Spinal cord (tissue), 10 donors: ENCODE data around the gene PFN2. TPM values are rescaled to one million over a fixed set of nuclear protein-coding genes. Genes with fewer than 3 reads are reported as not detected.
A peak's percentile ranks its signal among the peaks of the same experiment; 100 is the strongest.

Source experiments
- DNase-seq, 6 donors: peaks; one replicate each; pipeline versions ENCODE4 v3.0.0 to v3.0.0-alpha.2; 2013 to 2015; ENCODE audit warnings: low spot score in 6 of 6, low read depth in 4 of 6
- H3K27ac ChIP-seq: one replicate; pipeline ENCODE4 v1.5.1; 2013; ENCODE audit warnings: low read depth, low read length, control low read depth
- H3K27me3 ChIP-seq: one replicate; pipeline ENCODE4 v1.6.1; 2013; ENCODE audit warnings: low read length; ENCODE audit not compliant: control insufficient read depth, insufficient read depth
- H3K36me3 ChIP-seq: one replicate; pipeline ENCODE4 v1.6.1; 2013; ENCODE audit warnings: low read length; ENCODE audit not compliant: control insufficient read depth, insufficient read depth
- H3K4me1 ChIP-seq: one replicate; pipeline ENCODE4 v1.6.1; 2013; ENCODE audit warnings: low read length; ENCODE audit not compliant: control insufficient read depth, insufficient read depth
- H3K4me3 ChIP-seq: one replicate; pipeline ENCODE4 v1.5.1; 2013; ENCODE audit warnings: low read depth, low read length, control low read depth
- H3K9me3 ChIP-seq: one replicate; pipeline ENCODE4 v1.6.1; 2013; ENCODE audit warnings: low read length; ENCODE audit not compliant: control insufficient read depth, insufficient read depth
- WGBS: methylation state at CpG from one replicate; pipeline ENCODE4 v1.1.5; 2013; ENCODE audit warnings: missing lambda C conversion rate; ENCODE audit not compliant: insufficient coverage; 5-methylcytosine and 5-hydroxymethylcytosine counted together
- polyA plus RNA-seq, 2 donors: library from polyadenylated mRNA; unstranded; fragments of 120-200 nt; gene quantifications; one replicate each; pipeline ENCODE4 v1.2.1, GENCODE V29; 2013; ENCODE audit not compliant: insufficient read length in 2 of 2
- small RNA-seq: library from RNA; depleted of rRNA; stranded (forward); fragments of <200 nt; gene quantifications from one replicate; pipeline ENCODE3, GENCODE V24; 2014; ENCODE audit warnings: low replicate concordance
- total RNA-seq, 2 donors: library from RNA; depleted of rRNA in 1 of 2; stranded (reverse); fragments of 120-200 nt in 1 of 2; fragments of >200 nt in 1 of 2; gene quantifications; one replicate each; pipeline versions ENCODE4 v1.2.3 to v1.2.4, GENCODE V29; 2013 to 2014
- donor health status: healthy.

PFN2 gene
- total and polyA plus RNA-seq, 4 donors = 220 to 820 (median 589) TPM

DNA sequence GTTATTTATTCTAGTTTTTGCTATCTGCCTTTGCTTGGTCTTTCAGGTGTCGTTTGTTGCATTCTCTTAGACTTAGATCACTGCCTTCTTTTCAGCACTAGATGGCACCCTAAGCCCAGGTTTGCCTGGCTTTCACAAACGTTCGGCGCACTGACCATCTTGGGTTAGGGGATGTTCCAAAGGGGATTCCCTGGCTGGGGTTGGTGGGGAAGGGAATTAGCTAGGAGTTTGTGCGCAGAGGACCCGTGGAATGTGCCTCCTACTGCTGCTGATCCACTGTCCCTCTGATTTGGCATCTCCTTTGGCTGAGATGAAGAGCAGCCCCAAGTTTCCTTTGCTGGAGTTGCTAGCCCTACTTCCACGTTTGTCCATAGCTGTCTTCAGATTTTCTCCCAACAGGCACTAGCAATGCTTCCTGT, 33.9 kb downstream of the PFN2 start:
- Histone ChIP-seq H3K4me1 (no peaks in the 10 kb centered on the region), H3K36me3 (peaks cover 2% of the 10 kb centered on the region), H3K9me3 (peaks cover 5% of the 10 kb centered on the region), H3K4me3 (no peak overlapping the region), H3K27ac (no peak overlapping the region), H3K27me3 (no peaks in the 10 kb centered on the region)
- WGBS = 32% methylated on average over 6 of the region's 7 CpGs
- DNase-seq = peak in 5 of 6 donors; percentile 17 to 78 (median 39)

DNA sequence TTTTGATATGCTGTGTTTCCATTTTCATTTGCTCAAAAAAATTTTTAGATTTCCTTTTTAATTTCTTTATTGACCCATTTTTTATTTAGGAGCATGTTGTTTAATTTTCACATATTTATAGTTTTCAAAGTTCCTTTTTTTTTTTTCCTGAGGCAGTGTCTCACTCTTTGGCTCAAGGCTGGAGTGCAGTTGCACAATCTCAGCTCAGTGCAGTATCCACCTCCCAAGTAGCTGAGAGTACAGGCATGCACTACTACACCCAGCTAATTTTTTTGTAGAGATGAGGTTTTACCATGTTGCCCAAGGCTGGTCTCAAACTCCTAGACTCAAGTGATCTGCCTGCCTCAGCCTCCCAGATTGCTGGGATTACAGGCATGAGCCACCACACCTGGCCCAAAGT, 36.2 kb downstream of the PFN2 start:
- no peak overlapping the region for H3K27ac ChIP-seq
- no peak for DNase-seq
- peaks cover 7% of the 10 kb centered on the region for H3K9me3 ChIP-seq
- no peak overlapping the region for H3K4me3 ChIP-seq
- no peaks in the 10 kb centered on the region for H3K27me3 ChIP-seq
- peaks cover 2% of the 10 kb centered on the region for H3K36me3 ChIP-seq
- no peaks in the 10 kb centered on the region for H3K4me1 ChIP-seq

DNA sequence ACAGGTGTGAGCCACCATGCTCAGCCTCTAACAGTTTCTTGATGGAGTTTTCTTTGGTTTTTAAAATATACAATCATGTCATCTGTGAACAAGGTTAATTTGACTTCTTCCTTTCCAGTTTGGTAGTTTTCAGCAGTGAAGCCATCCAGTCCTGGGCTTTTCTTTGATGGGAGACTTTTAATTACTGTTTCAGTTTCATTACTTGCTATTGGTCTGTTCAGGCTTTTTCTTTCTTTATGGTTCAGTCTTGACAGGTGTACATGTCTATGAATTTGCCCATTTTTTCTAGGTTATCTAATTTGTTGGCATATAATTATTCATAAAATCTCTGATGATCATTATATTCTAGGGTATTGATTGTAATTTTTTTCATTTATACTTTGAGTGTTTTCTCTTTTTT, 36.8 kb downstream of the PFN2 start:
- Histone ChIP-seq H3K27me3 (no peaks in the 10 kb centered on the region), H3K4me1 (no peaks in the 10 kb centered on the region), H3K36me3 (peaks cover 2% of the 10 kb centered on the region), H3K4me3 (no peak overlapping the region), H3K9me3 (peaks cover 7% of the 10 kb centered on the region), H3K27ac (no peak overlapping the region)
- no peak for DNase-seq

DNA sequence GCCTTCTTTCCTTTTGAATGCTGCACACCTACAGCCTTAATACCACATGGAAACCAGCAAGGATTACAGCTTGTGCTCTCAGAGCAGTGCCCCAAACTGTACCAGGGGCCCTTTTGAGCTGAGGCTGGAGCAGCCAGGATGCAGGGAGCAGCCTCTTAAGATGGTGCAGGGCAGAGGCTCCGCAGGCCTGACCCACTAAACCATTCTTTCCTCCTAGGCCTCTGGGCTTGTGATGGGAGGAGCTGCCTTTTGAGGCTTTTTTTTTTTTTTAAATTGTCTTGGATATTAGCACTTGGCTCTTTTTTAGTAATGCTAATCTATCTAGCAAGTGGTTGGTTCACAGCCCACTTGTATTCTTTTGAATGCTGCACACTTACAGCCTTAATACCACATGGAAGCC, 37.7 kb downstream of the PFN2 start:
- Histone ChIP-seq H3K4me3 (no peak overlapping the region), H3K9me3 (peaks cover 7% of the 10 kb centered on the region), H3K36me3 (peaks cover 2% of the 10 kb centered on the region), H3K27me3 (no peaks in the 10 kb centered on the region), H3K4me1 (no peaks in the 10 kb centered on the region), H3K27ac (no peak overlapping the region)
- no CpG with 5 or more reads among the region's 1 CpG for WGBS
- DNase-seq = no peak

DNA sequence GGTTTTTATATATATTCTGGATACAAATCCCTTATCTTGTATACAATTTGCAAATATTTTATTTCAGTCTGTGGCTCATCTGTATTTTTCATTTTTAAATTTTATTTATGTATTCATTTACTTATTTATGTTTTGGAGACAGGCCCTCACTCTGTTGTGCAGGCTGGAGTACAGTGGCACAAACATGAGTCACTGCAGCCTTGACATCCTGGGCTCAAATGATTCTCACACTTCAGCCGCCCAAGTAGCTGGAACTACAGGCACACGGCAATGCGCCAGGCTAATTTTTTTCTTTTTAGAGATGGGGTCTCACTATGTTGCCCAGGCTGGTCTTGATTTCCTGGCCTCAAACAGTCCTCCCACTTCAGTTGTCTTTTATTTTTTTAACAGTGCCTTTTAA, 50.6 kb downstream of the PFN2 start:
- H3K4me3 ChIP-seq = no peak overlapping the region
- H3K36me3 ChIP-seq = no peaks in the 10 kb centered on the region
- H3K27ac ChIP-seq = no peak overlapping the region
- no peaks in the 10 kb centered on the region for H3K4me1 ChIP-seq
- no peaks in the 10 kb centered on the region for H3K27me3 ChIP-seq
- no peak for DNase-seq
- no peaks in the 10 kb centered on the region for H3K9me3 ChIP-seq
- 100% methylated on average over 3 of the region's 3 CpGs for WGBS

DNA sequence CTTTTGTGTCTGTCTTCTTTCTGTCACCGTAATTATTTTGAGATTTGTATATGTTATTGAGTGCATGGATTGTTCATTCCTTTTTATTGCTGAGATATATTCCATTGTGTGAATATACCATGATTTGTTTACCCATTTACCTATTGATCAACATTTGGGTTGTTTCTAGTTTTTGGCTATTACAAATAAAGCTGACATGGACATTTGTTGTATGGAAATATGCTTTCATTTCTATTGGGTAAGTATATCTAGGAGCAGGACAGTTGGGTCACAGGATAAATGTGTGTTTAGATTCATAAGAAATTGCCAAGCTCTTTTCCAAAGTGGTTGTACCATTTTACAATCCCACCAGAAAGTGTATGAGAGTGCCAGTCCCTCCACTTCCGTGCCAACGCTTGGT, 51.2 kb downstream of the PFN2 start:
- H3K4me3 ChIP-seq = no peak overlapping the region
- no peaks in the 10 kb centered on the region for H3K36me3 ChIP-seq
- H3K4me1 ChIP-seq = no peaks in the 10 kb centered on the region
- H3K27ac ChIP-seq = no peak overlapping the region
- no peaks in the 10 kb centered on the region for H3K27me3 ChIP-seq
- no peaks in the 10 kb centered on the region for H3K9me3 ChIP-seq
- DNase-seq = no peak
- WGBS = no CpG with 5 or more reads among the region's 3 CpGs

DNA sequence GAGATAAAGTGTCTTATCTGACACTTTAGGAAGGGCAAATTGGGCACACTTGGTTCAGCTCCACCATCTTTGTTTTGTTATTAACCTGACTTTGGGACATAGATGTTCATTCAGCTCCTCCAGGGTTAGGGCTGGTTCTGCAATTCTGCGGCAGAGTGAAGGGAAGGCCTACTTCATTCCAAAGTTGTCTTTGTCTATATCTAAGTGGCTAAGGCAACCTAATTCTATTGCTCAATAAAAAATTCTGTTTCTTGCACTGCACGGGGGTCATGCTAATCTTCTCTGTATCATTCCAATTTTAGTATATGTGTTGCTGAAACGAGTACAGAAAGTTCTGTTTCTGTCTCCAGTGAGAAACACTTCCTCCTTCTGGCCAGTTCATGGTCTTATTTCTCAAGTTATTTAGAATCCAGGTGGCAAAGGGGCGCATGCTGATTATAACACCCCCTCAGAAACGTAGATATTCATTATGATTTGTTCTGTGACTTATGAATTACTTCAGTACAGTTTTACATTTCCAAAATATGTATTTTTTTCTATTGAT, 53.5 kb downstream of the PFN2 start:
- no peak overlapping the region for H3K4me3 ChIP-seq
- H3K36me3 ChIP-seq = no peaks in the 10 kb centered on the region
- no peaks in the 10 kb centered on the region for H3K4me1 ChIP-seq
- no peaks in the 10 kb centered on the region for H3K9me3 ChIP-seq
- no peaks in the 10 kb centered on the region for H3K27me3 ChIP-seq
- DNase-seq = no peak
- no peak overlapping the region for H3K27ac ChIP-seq
- no CpG with 5 or more reads among the region's 5 CpGs for WGBS

Small RNAs within 50 kb of the gene (small RNA-seq; reads per million reads assigned to genes)
- not detected for gene RNU6-720P

Other genes starting within 250 kb of the PFN2 start
- gene COMMD2, start 218.4 kb downstream of the PFN2 start, total RNA-seq = 10 to 100 TPM; 60.9 to 65.2 TPM
- 10 to 100 TPM; 49.4 to 61.1 TPM for gene COMMD2, start 218.4 kb downstream of the PFN2 start, polyA plus RNA-seq
- gene ANKUB1, start 178.3 kb downstream of the PFN2 start, total RNA-seq = 1 to 10 TPM; 1.8 to 3.3 TPM
- gene ANKUB1, start 178.3 kb downstream of the PFN2 start, polyA plus RNA-seq = 1 to 10 TPM in 1 of 2 donors, under 1 TPM in 1; 0.95 to 1.7 TPM
- gene RNF13, start 157.7 kb downstream of the PFN2 start, total RNA-seq = 100 to 1,000 TPM; 108 to 260 TPM
- 100 to 1,000 TPM in 1 of 2 donors, 10 to 100 TPM in 1; 95.0 to 124 TPM for gene RNF13, start 157.7 kb downstream of the PFN2 start, polyA plus RNA-seq